Pancreas (tissue), 10 donors: Measurements from ENCODE around the gene PTPRG. TPM values are rescaled to one million over a fixed set of nuclear protein-coding genes. Genes with fewer than 3 reads are reported as not detected.

Source experiments
- ATAC-seq, 4 donors: fragments of 200-7000 bp; cut with Tn5 transposase; one replicate each; pipeline versions ENCODE4 v1.8.0 to v1.9.1; 2020; ENCODE audit warnings: mild to moderate bottlenecking in 4 of 4, moderate library complexity in 4 of 4
- DNase-seq, 6 donors: peaks; one replicate each; pipeline ENCODE4 v3.0.0-alpha.2; 2020
- FAIRE-seq: peaks from 2 replicates; lab custom pipeline; 2012; peaks lifted over from hg19 to GRCh38; lab: Jason Lieb, UNC
- H3K27ac ChIP-seq, 4 donors: fragments of 200-600 bp; sonication (generic); 1 replicate in 3 of 4; 2 replicates in 1 of 4; pipeline versions ENCODE4 v1.5.0 to v1.8.0; 2020
- H3K27me3 ChIP-seq, 4 donors: fragments of 200-600 bp; one replicate each; pipeline ENCODE4 v1.8.0; 2021
- H3K36me3 ChIP-seq, 3 donors: fragments of 200-600 bp; sonication (generic) in 1 of 3; one replicate each; pipeline versions ENCODE4 v1.5.0 to v1.8.0; 2020 to 2021
- H3K4me1 ChIP-seq, 3 donors: fragments of 200-600 bp; one replicate each; pipeline ENCODE4 v1.8.0; 2021
- H3K4me3 ChIP-seq, 4 donors: fragments of 200-600 bp; sonication (generic) in 2 of 4; one replicate each; pipeline versions ENCODE4 v1.5.0 to v1.8.0; 2020 to 2021
- H3K9me3 ChIP-seq, 4 donors: fragments of 200-600 bp; one replicate each; pipeline ENCODE4 v1.8.0; 2021
- WGBS, 2 donors: extraction: QIAGEN DNeasy Blood & Tissue Kit; methylation state at CpG; one replicate each; pipeline ENCODE4 v1.1.7; 2013; 5-methylcytosine and 5-hydroxymethylcytosine counted together
- intact Hi-C, 3 donors: fragments of 100-400 bp; cut with DNase I; formaldehyde crosslinking; loops; one replicate each; pipeline versions ENCODE4 v1.11.1 to v1.14.2; 2022
- polyA plus RNA-seq, 2 donors: library from polyadenylated mRNA; stranded (reverse); fragments of 200-250 nt; gene quantifications; one replicate each; pipeline ENCODE4 v1.2.3, GENCODE V29; 2013
- total RNA-seq, 6 donors: library from RNA; stranded (reverse); fragmentation: NEBNext Ultra II Directional in 4 of 6; extraction: Animal tissue kit (Norgen Biotek cat#: 25700) in 4 of 6; gene quantifications; one replicate each; pipeline versions ENCODE4 v1.2.1 to v1.2.4, GENCODE V29; 2021 to 2023
- TF ChIP-seq, protein P1 (sequence below), 4 donors: fragments of 200-600 bp; sonication (generic) in 3 of 4; IDR thresholded peaks; one replicate each; pipeline versions ENCODE4 v1.5.0 to v1.8.0; 2021; ENCODE audit warnings: antibody characterized with exemption in 4 of 4
- donor health status: healthy with polysubstance abuse.
- donor health status: DM: no; HTN: no; CAD: no; lungs with moderate emphysema.
- donor health status: DM: no; HTN: no; CAD: no.
- donor health status: control.
- donor health status: control.
- donor health status: Bipolar disorder and iron deficiency.
- donor health status: DM: yes; HTN: yes; CAD: no.
- donor health status: DM: no; HTN: no; CAD: no.
- donor health status: DM: no; HTN: no; CAD: no.
- donor health status: DM: yes; HTN: yes; CAD: no.

PTPRG gene
- total and polyA plus RNA-seq, 8 donors, result 2.8 to 20.5 (median 9.5) TPM

DNA sequence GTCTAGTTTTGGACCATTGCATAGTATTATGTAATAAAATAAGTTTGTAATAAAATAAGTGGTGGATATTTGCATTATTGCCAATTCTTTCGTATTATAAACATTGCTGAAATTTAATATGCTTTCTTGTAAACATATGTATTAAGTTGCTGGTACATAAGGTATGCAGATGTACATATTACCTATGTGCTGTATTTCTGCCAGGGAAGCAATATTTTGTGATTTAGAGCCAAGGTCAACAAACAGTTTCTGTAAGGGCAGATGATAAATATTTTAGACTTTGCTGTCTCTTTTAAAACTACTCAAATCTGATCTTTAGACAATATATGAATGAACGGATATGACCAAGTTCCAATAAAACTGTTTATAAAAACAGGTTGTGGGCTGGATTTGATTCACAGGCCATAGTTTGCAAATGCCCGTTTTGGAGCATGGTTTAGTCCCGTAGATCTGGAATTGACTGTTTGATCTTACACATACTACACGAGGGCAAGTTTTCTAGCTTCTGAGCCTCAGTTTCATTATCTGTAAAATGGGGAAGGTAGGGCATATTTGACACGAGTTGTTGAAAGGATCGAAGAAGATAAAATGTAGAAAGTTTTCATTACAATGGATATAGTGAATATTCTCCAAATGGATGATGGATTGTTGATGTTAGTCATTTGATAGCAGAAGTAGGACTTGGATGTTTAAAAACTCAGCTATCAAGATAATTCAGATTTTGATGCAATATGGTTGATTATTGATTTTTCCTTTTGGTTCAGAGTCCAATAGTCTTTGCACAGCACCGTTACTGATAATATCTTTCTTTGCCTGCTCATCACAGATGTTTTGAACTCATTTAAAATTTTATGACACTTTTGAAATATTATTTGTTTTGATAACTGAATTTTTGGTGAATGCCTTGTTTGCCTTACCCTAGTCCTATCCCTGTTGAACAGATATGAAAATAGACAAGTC lies 417.4 kb downstream of the PTPRG start:
- 73 to 75% methylated on average over 8 of the region's 8 CpGs for whole genome bisulfite sequencing, 2 donors
- Histone ChIP-seq H3K36me3 (no peaks in the 10 kb centered on the region), H3K27me3 (no peaks in the 10 kb centered on the region), H3K4me3 (no peak overlapping the region), H3K4me1 (no peaks in the 10 kb centered on the region), H3K27ac (no peak overlapping the region), H3K9me3 (no peaks in the 10 kb centered on the region)
- no peak for FAIRE-seq
- TF ChIP-seq, protein P1, sequence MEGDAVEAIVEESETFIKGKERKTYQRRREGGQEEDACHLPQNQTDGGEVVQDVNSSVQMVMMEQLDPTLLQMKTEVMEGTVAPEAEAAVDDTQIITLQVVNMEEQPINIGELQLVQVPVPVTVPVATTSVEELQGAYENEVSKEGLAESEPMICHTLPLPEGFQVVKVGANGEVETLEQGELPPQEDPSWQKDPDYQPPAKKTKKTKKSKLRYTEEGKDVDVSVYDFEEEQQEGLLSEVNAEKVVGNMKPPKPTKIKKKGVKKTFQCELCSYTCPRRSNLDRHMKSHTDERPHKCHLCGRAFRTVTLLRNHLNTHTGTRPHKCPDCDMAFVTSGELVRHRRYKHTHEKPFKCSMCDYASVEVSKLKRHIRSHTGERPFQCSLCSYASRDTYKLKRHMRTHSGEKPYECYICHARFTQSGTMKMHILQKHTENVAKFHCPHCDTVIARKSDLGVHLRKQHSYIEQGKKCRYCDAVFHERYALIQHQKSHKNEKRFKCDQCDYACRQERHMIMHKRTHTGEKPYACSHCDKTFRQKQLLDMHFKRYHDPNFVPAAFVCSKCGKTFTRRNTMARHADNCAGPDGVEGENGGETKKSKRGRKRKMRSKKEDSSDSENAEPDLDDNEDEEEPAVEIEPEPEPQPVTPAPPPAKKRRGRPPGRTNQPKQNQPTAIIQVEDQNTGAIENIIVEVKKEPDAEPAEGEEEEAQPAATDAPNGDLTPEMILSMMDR (IDR thresholded peaks at IDR 0.05), result no peak
- ATAC-seq, result no peak
- DNase-seq, result no peak
- intact Hi-C loops, result no loop called here

DNA sequence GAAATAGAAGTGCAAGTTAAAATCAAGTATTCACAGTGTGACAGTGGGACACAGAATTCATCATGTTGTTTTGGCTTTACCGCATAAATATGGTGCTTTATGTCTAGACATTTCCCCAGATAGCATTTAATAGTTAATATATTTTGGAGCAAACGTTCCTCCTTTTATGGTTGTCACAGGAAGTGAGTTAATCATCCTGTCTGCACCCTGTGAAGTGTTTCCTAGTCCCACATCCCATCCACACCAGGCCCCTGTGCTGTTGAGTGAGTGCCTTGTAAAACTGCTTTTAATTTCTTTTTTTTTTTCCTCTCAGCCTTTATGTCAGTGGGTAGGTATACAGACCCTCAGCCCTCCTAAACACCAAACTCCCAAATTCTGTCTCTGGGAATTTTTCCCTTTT lies 418.3 kb downstream of the PTPRG start:
- no peak for ATAC-seq
- TF ChIP-seq, protein P1 (IDR thresholded peaks at IDR 0.05), result no peak
- Histone ChIP-seq H3K27ac (no peak overlapping the region), H3K4me3 (no peak overlapping the region), H3K9me3 (no peaks in the 10 kb centered on the region), H3K27me3 (no peaks in the 10 kb centered on the region), H3K4me1 (no peaks in the 10 kb centered on the region), H3K36me3 (no peaks in the 10 kb centered on the region)
- DNase-seq, result no peak
- intact Hi-C loops, result no loop called here
- 42% methylated on average over 2 of the region's 2 CpGs for WGBS, 2 donors
- no peak for FAIRE-seq

DNA sequence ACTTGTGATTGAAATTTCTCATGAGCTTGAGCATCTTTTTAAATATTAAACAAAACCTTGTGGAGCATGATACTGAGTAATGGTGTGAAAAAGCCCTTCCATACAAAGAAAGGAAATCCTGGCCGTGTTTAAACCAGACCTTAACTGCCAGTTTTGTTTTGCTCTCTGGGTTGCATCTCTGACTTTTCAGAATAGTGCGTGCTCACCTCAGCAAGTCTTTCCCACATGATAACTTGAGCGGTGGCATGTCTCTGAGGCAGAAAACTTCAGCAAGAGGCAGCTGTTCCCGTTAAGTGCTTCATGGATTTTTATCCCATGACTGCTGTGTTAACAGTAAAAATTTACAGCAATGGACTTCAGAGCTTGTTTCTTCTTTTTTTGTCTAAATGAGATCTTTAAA lies 418.7 kb downstream of the PTPRG start:
- Histone ChIP-seq H3K36me3 (no peaks in the 10 kb centered on the region), H3K27ac (no peak overlapping the region), H3K27me3 (no peaks in the 10 kb centered on the region), H3K4me1 (no peaks in the 10 kb centered on the region), H3K4me3 (no peak overlapping the region), H3K9me3 (no peaks in the 10 kb centered on the region)
- TF ChIP-seq, protein P1 (IDR thresholded peaks at IDR 0.05), result no peak
- intact Hi-C loops, result no loop called here
- ATAC-seq (no peak), FAIRE-seq (no peak), DNase-seq (no peak)
- WGBS, 2 donors, result 82 to 84% methylated on average over 4 of the region's 4 CpGs

DNA sequence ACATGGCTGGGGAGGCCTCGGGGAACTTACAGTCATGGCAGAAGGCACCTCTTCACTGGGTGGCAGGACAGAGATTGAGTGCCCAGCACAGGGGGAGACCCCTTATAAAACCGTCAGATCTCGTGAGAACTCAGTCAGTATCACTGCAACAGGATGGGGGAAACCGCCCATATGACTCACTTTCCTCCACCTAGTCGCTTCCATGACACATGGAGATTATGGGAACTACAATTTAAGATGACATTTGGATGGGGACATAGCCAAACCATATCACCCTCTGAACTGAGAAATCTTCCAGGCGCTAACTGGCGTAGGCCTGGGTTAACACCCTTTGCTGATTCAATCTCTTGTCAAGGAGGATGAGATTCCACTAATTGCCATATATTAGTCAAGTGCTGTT lies 419.7 kb downstream of the PTPRG start:
- WGBS, 2 donors, result 94 to 96% methylated on average over 7 of the region's 7 CpGs
- DNase-seq (no peak), ATAC-seq (no peak), FAIRE-seq (no peak)
- TF ChIP-seq, protein P1 (IDR thresholded peaks at IDR 0.05), result no peak
- intact Hi-C loops, result no loop called here
- Histone ChIP-seq H3K9me3 (no peaks in the 10 kb centered on the region), H3K36me3 (no peaks in the 10 kb centered on the region), H3K27me3 (no peaks in the 10 kb centered on the region), H3K4me1 (no peaks in the 10 kb centered on the region), H3K4me3 (no peak overlapping the region), H3K27ac (no peak overlapping the region)

DNA sequence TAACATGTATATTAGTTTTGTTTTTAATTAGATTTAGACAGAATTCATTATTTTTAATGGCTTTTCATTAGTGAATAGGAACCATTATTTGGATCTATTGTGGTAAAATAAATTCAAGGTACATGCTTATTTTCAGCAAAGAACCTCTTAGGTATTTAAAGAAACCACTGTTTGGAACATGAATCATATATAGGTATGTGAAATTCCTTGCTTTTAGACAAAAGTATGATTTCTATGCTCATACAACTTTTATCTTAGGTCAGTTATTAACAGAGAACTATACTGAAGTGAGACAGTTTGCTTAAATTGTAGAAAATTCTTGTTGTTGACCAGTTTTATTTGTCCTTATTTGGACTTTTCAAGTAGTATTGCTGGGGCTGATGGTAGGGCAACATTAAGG lies 422.1 kb downstream of the PTPRG start:
- no peak overlapping the region for H3K27ac ChIP-seq
- intact Hi-C loops, result no loop called here
- H3K36me3 ChIP-seq, result no peaks in the 10 kb centered on the region
- DNase-seq (no peak), ATAC-seq (no peak), FAIRE-seq (no peak)
- TF ChIP-seq, protein P1 (IDR thresholded peaks at IDR 0.05), result no peak
- H3K9me3 ChIP-seq, result no peaks in the 10 kb centered on the region
- H3K27me3 ChIP-seq, result no peaks in the 10 kb centered on the region
- H3K4me3 ChIP-seq, result no peak overlapping the region
- no peaks in the 10 kb centered on the region for H3K4me1 ChIP-seq
